WTC11 (cell line): Measurements from ENCODE around the gene EDIL3. TPM values are rescaled to one million over a fixed set of nuclear protein-coding genes. Genes with fewer than 3 reads are reported as not detected.

Experiments used
- ATAC-seq: fragments of 200-7000 bp; cut with Tn5 transposase; 2 replicates; pipeline ENCODE4 v1.10.0; 2021; ENCODE audit warnings: mild to moderate bottlenecking, moderate library complexity
- CTCF ChIA-PET: fragments of 300-600 bp; sonication (Branson Sonifier 250); formaldehyde crosslinking; loops from one replicate; lab custom pipeline; 2021; ENCODE audit warnings: antibody characterized with exemption; lab: Charles Lee
- POLR2A ChIA-PET: fragments of 350-600 bp; sonication (Branson Sonifier 250); formaldehyde crosslinking; loops from one replicate; lab custom pipeline; 2021; ENCODE audit warnings: antibody characterized with exemption; lab: Charles Lee
- DNase-seq: peaks from one replicate; pipeline ENCODE4 v3.0.0; 2021; ENCODE audit warnings: low spot score
- H3K27ac Mint-ChIP-seq: 2 replicates; pipeline ENCODE4 v1.8.0; 2021; ENCODE audit warnings: mixed read lengths
- H3K27me3 Mint-ChIP-seq: 2 replicates; pipeline ENCODE4 v1.8.0; 2021; ENCODE audit warnings: low read depth, mild to moderate bottlenecking, moderate library complexity, mixed read lengths
- H3K36me3 Mint-ChIP-seq: 2 replicates; pipeline ENCODE4 v1.8.0; 2021; ENCODE audit warnings: mixed read lengths
- H3K4me1 Mint-ChIP-seq: 2 replicates; pipeline ENCODE4 v1.8.0; 2022; ENCODE audit warnings: mixed read lengths
- H3K4me3 Mint-ChIP-seq: 2 replicates; pipeline ENCODE4 v1.8.0; 2021; ENCODE audit warnings: mild to moderate bottlenecking, moderate library complexity, mixed read lengths
- H3K9me3 Mint-ChIP-seq: 2 replicates; pipeline ENCODE4 v1.8.0; 2021; ENCODE audit warnings: mixed read lengths
- AFF4 ChIP-seq: sonication (generic); formaldehyde crosslinking; IDR thresholded peaks from 2 replicates; pipeline ENCODE4 v1.8.1; 2023; ENCODE audit warnings: mild to moderate bottlenecking, missing genetic modification reagents, borderline replicate concordance
- AR ChIP-seq: fragments of 250-450 bp; sonication (Bioruptor Pico); IDR thresholded peaks from 2 replicates; pipeline ENCODE4 v1.9.0; 2021; ENCODE audit warnings: mild to moderate bottlenecking
- ERG ChIP-seq: fragments of 250-450 bp; sonication (Bioruptor Pico); IDR thresholded peaks from 2 replicates; pipeline ENCODE4 v1.8.0; 2021; ENCODE audit warnings: mild to moderate bottlenecking
- FOXJ3 ChIP-seq: sonication (generic); formaldehyde crosslinking; IDR thresholded peaks from 2 replicates; pipeline ENCODE4 v1.9.0; 2021; ENCODE audit warnings: missing genetic modification reagents, mild to moderate bottlenecking, borderline replicate concordance
- FOXK1 ChIP-seq: sonication (generic); formaldehyde crosslinking; IDR thresholded peaks from 2 replicates; pipeline ENCODE4 v1.8.0; 2022; ENCODE audit warnings: mild to moderate bottlenecking, moderate library complexity, missing genetic modification reagents
- HMGA2 ChIP-seq: fragments of 250-450 bp; sonication (Bioruptor Pico); IDR thresholded peaks from 2 replicates; pipeline ENCODE4 v1.4.0; 2021; ENCODE audit warnings: mild to moderate bottlenecking, moderate library complexity
- HMGXB4 ChIP-seq: sonication (generic); formaldehyde crosslinking; IDR thresholded peaks from 2 replicates; pipeline ENCODE4 v1.8.1; 2023; ENCODE audit warnings: mild to moderate bottlenecking, moderate library complexity, missing genetic modification reagents
- IRF1 ChIP-seq: sonication (generic); formaldehyde crosslinking; IDR thresholded peaks from 2 replicates; pipeline ENCODE4 v1.8.0; 2023; ENCODE audit warnings: missing genetic modification reagents
- MAX ChIP-seq: sonication (generic); formaldehyde crosslinking; IDR thresholded peaks from 2 replicates; pipeline ENCODE4 v1.8.0; 2022; ENCODE audit warnings: mild to moderate bottlenecking, missing genetic modification reagents
- MXD4 ChIP-seq: fragments of 250-450 bp; sonication (Bioruptor Pico); IDR thresholded peaks from 2 replicates; pipeline ENCODE4 v1.8.0; 2021; ENCODE audit warnings: mild to moderate bottlenecking, moderate library complexity, borderline replicate concordance
- NFE2L1 ChIP-seq: sonication (generic); formaldehyde crosslinking; IDR thresholded peaks from 2 replicates; pipeline ENCODE4 v1.8.1; 2023; ENCODE audit warnings: missing genetic modification reagents
- PRRX2 ChIP-seq: fragments of 250-450 bp; sonication (Bioruptor Pico); IDR thresholded peaks from 2 replicates; pipeline ENCODE4 v1.8.0; 2021; ENCODE audit warnings: mild to moderate bottlenecking
- RORB ChIP-seq: fragments of 250-450 bp; sonication (Bioruptor Pico); IDR thresholded peaks from 2 replicates; pipeline ENCODE4 v1.9.0; 2021; ENCODE audit warnings: mild to moderate bottlenecking
- ZBTB21 ChIP-seq: sonication (generic); formaldehyde crosslinking; IDR thresholded peaks from 2 replicates; pipeline ENCODE4 v1.8.1; 2023; ENCODE audit warnings: mild to moderate bottlenecking, missing genetic modification reagents, borderline replicate concordance
- ZNF281 ChIP-seq: sonication (generic); formaldehyde crosslinking; IDR thresholded peaks from 2 replicates; pipeline ENCODE4 v1.8.0; 2023; ENCODE audit warnings: mild to moderate bottlenecking, missing genetic modification reagents
- ZNF423 ChIP-seq: fragments of 250-450 bp; sonication (Bioruptor Pico); IDR thresholded peaks from 2 replicates; pipeline ENCODE4 v2.1.2; 2022; ENCODE audit warnings: mild to moderate bottlenecking, moderate library complexity
- ZNF532 ChIP-seq: fragments of 250-450 bp; sonication (Bioruptor Pico); IDR thresholded peaks from 2 replicates; pipeline ENCODE4 v1.9.0; 2021; ENCODE audit warnings: mild to moderate bottlenecking, borderline replicate concordance
- total RNA-seq: library from RNA; stranded (reverse); gene quantifications from 3 replicates; pipeline ENCODE4 v1.2.3, GENCODE V29; 2021

Gene EDIL3
- total RNA-seq, 1 experiment from 2014 or later = 48.3 TPM

GRCh38 chr5:84425365-84425881 is 40.7 kb upstream of the EDIL3 start:
- DNase-seq (no peak), ATAC-seq (no peak)
- POLR2A ChIA-PET = no interaction called here

GRCh38 chr5:84419742-84420141 is 35.1 kb upstream of the EDIL3 start:
- Mint-ChIP-seq H3K36me3 (peaks cover 16% of the 10 kb centered on the region; the same call in 1 of the 2 replicates), H3K4me1 (no peaks in the 10 kb centered on the region), H3K4me3 (no peak overlapping the region), H3K9me3 (peaks cover 23% of the 10 kb centered on the region), H3K27me3 (no peaks in the 10 kb centered on the region), H3K27ac (no peak overlapping the region)
- DNase-seq = no peak
- ChIA-PET CTCF (no interaction called here), POLR2A (no interaction called here)
- peak; percentile 69 for ATAC-seq
- TF ChIP-seq RORB (CRISPR knock-in tag) = no peak
- no peak for TF ChIP-seq HMGA2 (CRISPR knock-in tag)
- no peak for TF ChIP-seq HMGXB4
- TF ChIP-seq ZNF281 = no peak
- no peak for TF ChIP-seq FOXK1
- no peak for TF ChIP-seq AFF4
- no peak for TF ChIP-seq MXD4
- TF ChIP-seq MAX (CRISPR knock-in tag) = no peak
- no peak for TF ChIP-seq NFE2L1
- no peak for TF ChIP-seq ZNF532 (CRISPR knock-in tag)
- TF ChIP-seq PRRX2 = no peak
- TF ChIP-seq FOXJ3 (CRISPR knock-in tag) = no peak
- no peak for TF ChIP-seq AR
- TF ChIP-seq ERG (CRISPR knock-in tag) = no peak
- no peak for TF ChIP-seq IRF1 (CRISPR knock-in tag)

More at GRCh38 chr5:84425365-84425881, 40.7 kb upstream of the EDIL3 start:
- Mint-ChIP-seq H3K9me3 (peaks cover 20% of the 10 kb centered on the region), H3K27ac (no peak overlapping the region), H3K4me3 (no peak overlapping the region), H3K27me3 (no peaks in the 10 kb centered on the region)
- TF ChIP-seq FOXJ3 (CRISPR knock-in tag) = no peak
- no peak for TF ChIP-seq ZNF423 (CRISPR knock-in tag)
- TF ChIP-seq ZBTB21 (CRISPR knock-in tag) = no peak
- TF ChIP-seq, all 79 proteins: peak for 0
- Mint-ChIP-seq H3K36me3 (peaks cover 9% of the 10 kb centered on the region), H3K4me1 (peaks cover 11% of the 10 kb centered on the region)
- CTCF ChIA-PET = no interaction called here
